ENCODE measurements around the gene TIMMDC1. TPM values are rescaled to one million over a fixed set of nuclear protein-coding genes. Genes with fewer than 3 reads are reported as not detected.

TIMMDC1 gene
- total RNA-seq, 1 donor from 2014 or later, result 302 TPM

GRCh38 chr3:119500265-119500664 lies 1.9 kb downstream of the TIMMDC1 start:
- peak overlapping the region; percentile 98 for H3K27ac ChIP-seq (replicated peaks)
- DNase-seq, result no peak
- no peaks in the 10 kb centered on the region for H3K9me3 ChIP-seq (replicated peaks)
- intact Hi-C loops (cut with micrococcal nuclease), result no loop called here
- no peaks in the 10 kb centered on the region for H3K27me3 ChIP-seq (ENCODE audit: low read depth)
- peaks cover 30% of the 10 kb centered on the region for H3K36me3 ChIP-seq
- H3K4me3 ChIP-seq, result peak overlapping the region; percentile 93
- peaks cover 51% of the 10 kb centered on the region for H3K4me1 ChIP-seq
- TF ChIP-seq, protein P1, sequence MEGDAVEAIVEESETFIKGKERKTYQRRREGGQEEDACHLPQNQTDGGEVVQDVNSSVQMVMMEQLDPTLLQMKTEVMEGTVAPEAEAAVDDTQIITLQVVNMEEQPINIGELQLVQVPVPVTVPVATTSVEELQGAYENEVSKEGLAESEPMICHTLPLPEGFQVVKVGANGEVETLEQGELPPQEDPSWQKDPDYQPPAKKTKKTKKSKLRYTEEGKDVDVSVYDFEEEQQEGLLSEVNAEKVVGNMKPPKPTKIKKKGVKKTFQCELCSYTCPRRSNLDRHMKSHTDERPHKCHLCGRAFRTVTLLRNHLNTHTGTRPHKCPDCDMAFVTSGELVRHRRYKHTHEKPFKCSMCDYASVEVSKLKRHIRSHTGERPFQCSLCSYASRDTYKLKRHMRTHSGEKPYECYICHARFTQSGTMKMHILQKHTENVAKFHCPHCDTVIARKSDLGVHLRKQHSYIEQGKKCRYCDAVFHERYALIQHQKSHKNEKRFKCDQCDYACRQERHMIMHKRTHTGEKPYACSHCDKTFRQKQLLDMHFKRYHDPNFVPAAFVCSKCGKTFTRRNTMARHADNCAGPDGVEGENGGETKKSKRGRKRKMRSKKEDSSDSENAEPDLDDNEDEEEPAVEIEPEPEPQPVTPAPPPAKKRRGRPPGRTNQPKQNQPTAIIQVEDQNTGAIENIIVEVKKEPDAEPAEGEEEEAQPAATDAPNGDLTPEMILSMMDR (IDR thresholded peaks at IDR 0.05; ENCODE audit: borderline replicate concordance), result no peak

- peaks cover 51% of the 10 kb centered on the region for H3K4me1 ChIP-seq
- H3K27me3 ChIP-seq (ENCODE audit: low read depth), result no peaks in the 10 kb centered on the region
- no peak for DNase-seq
- H3K27ac ChIP-seq (replicated peaks), result peak overlapping the region; percentile 98
- peak overlapping the region; percentile 93 for H3K4me3 ChIP-seq
- TF ChIP-seq, protein P1 (IDR thresholded peaks at IDR 0.05; ENCODE audit: borderline replicate concordance), result no peak
- H3K36me3 ChIP-seq, result peaks cover 37% of the 10 kb centered on the region
- H3K9me3 ChIP-seq (replicated peaks), result no peaks in the 10 kb centered on the region
- intact Hi-C loops (cut with micrococcal nuclease), result no loop called here
Observed at GRCh38 chr3:119500901-119501300, 2.6 kb downstream of the TIMMDC1 start.

DNA sequence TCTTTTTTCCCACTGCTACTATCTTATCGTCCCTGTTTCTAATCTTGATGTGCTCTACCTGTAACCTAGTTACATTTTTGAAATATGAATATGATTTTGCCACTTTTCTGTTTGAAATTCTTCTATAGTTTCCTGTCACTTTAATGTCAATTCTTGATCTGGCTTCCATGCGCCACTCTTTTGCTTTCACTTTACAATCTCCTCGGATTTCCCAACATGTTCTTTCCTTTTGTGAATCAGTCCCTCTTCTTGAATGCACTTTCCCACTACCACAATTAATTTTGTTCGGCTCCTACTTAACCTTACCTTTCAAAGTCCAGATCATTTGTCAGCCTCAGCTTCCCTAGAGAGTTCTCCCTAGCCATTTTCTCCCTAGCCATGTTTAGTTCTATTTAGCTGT lies 8.3 kb downstream of the TIMMDC1 start:
- Histone ChIP-seq H3K36me3 (peaks cover 90% of the 10 kb centered on the region), H3K4me3 (no peak overlapping the region), H3K27me3 (ENCODE audit: low read depth) (no peaks in the 10 kb centered on the region), H3K27ac (replicated peaks) (peak overlapping the region; percentile 14), H3K9me3 (replicated peaks) (no peaks in the 10 kb centered on the region), H3K4me1 (peaks cover 28% of the 10 kb centered on the region)
- no peak for DNase-seq
- TF ChIP-seq, protein P1 (IDR thresholded peaks at IDR 0.05; ENCODE audit: borderline replicate concordance), result no peak
- intact Hi-C loops (cut with micrococcal nuclease), result no loop called here

DNA sequence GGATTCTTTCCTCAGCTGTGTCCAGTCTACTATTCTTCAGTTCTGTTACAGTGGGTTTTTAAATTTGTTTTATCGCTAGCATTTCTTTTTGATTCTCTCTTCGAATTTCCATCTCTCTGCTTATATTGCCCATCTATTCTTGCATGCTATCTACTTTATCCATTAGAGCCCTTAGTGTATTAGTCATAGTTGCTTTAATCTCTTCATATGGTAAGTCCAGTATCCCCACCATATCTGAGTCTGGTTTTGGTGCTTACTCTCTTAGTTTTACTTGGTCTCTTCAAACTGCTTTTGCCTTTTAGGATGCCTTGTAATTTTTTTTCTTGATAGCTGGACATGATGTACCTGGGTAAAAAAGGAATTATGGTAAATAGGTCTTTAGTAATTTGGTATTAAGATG lies 9.1 kb downstream of the TIMMDC1 start:
- Histone ChIP-seq H3K36me3 (peaks cover 93% of the 10 kb centered on the region), H3K4me3 (no peak overlapping the region), H3K27me3 (ENCODE audit: low read depth) (no peaks in the 10 kb centered on the region), H3K9me3 (replicated peaks) (no peaks in the 10 kb centered on the region), H3K27ac (replicated peaks) (no peak overlapping the region), H3K4me1 (peaks cover 24% of the 10 kb centered on the region)
- TF ChIP-seq, protein P1 (IDR thresholded peaks at IDR 0.05; ENCODE audit: borderline replicate concordance), result no peak
- no peak for DNase-seq
- intact Hi-C loops (cut with micrococcal nuclease), result no loop called here

DNA sequence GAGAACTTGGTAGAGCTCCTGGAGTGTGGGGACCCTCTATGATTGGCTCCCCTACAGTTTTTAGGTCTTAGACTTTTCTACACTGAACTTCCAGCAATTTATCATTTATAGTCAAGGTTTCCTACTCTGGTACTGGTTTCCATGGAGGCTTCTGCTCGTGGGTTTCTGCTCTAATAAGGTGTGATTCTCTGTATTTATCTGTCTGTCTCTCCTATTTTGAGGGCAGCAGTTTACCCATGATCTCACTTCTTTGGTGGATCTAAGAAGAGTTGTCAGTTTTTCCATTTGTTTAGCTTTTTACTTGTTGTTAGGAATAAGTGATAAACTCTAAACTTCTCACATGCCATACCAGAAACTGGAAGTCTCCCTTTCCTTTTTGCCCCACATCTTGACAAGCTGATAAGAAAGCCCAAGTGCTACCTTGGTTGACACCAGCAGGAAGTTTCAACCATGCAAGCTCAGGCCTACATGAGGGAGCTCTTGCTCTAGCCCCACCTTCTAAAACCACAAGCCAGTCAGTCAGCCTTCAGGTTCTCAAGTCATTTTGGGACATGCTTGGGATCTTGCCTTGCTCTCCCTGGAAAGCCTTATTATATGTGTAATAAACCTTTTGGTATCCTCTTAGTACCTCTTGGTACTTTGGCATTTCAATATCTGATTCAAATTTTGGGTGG lies 10.0 kb downstream of the TIMMDC1 start:
- Histone ChIP-seq H3K9me3 (replicated peaks) (no peaks in the 10 kb centered on the region), H3K27me3 (ENCODE audit: low read depth) (no peaks in the 10 kb centered on the region), H3K27ac (replicated peaks) (no peak overlapping the region), H3K4me1 (peaks cover 24% of the 10 kb centered on the region), H3K4me3 (no peak overlapping the region), H3K36me3 (peaks cover 95% of the 10 kb centered on the region)
- intact Hi-C loops (cut with micrococcal nuclease), result no loop called here
- DNase-seq, result no peak
- TF ChIP-seq, protein P1 (IDR thresholded peaks at IDR 0.05; ENCODE audit: borderline replicate concordance), result no peak

Data from left ventricle myocardium inferior (tissue), 1 donor.